HG03342 (cell line): ENCODE measurements around the gene MTRF1.

Source experiments
- ATAC-seq: cut with Tn5 transposase; IDR thresholded peaks from one replicate; pipeline ENCODE4 v1.9.1; 2021; ENCODE audit warnings: mild to moderate bottlenecking, moderate library complexity; ENCODE audit not compliant: unreplicated experiment

The MTRF1 gene

DNA sequence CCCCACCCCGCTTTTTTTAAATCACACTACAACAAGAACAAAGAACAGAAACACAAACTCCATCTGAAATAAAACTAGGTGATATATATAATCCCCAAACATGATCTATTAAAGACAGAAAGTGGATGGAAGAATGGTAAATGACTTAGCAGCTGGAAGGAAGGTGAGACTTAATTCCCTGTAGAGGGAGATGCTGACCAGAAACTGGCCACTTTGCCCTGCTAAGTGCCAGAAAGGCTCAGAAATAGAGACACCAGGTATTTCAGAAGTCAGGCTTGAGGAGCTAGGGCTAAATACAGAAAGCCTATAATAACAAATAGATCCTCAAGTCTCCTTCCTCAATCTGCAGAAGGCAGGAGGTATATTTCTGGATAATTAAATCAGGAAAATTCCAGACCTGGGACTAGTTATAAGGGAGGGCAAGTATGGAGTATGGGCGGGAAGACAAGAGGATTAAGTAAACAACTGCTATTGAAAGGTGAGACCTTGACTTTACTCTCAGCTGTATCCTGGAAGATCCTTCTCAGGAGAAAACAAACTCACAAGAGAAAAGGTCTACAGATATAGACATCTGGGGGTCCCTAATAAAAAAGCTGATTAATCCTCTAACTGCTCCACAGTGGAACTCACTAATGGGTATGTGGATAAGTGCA lies 32.2 kb downstream of the MTRF1 start:
- ATAC-seq: no peak

DNA sequence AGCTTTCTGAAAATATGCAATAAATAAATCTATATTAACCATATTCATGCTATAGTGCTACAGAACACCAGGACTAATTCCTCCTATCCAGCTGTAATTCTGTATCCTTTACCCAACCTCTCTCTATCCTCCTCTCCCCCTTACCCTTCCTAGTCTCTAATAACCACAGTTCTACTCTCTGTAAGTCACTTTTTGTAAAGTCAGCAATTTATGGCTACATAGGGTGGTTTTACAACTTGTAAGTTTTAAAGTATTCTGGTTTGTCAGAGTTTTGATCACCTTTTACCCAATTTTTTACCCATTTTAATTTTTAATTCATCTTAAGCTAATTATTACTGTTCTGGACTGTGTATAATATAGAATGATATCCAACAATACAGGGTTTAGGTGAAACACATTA lies 34.0 kb downstream of the MTRF1 start:
- ATAC-seq: no peak

DNA sequence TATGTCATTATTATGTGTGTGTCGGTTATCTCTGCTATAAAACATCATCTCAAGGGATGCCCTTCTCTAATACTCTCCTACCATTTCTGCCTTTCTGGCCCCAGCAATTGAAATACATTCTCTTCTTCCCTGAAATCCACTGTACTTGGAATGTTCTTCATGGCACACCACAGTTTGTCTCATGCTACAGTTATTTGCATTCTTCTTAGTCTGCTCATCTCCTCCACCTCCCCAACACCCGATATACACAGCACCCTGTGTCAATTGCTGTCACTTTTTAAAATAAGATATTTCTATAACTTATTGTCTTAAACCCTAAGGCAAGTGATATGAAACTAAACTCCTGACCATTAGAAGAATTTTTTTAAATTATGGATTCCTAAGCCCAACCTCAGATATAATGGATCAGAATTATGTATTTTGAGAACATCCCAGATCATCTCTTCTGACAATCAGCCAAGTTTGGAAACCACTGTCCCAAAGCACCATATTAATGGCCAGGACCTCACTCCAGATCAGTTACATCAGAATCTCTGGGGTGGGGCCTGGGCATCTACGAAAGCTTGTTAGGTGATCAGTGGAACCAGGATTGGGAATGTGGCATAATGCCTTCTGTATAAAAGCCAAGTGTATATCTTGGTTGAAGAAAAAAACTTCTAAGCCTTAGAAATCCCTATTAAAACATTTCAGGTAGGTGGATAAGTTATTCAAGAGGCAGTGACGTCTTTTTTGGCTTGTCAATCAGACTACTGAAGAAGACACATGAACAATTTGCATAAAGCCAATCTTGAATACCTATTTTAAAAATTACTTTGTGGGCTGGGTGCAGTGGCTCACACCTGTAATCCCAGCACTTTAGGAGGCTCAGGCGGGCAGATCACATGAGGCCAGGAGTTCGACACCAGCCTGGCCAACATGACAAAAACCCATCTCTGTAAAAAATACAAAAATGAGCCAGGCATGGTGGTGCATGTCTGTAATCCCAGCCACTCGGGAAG lies 39.0 kb downstream of the MTRF1 start:
- no peak for ATAC-seq

DNA sequence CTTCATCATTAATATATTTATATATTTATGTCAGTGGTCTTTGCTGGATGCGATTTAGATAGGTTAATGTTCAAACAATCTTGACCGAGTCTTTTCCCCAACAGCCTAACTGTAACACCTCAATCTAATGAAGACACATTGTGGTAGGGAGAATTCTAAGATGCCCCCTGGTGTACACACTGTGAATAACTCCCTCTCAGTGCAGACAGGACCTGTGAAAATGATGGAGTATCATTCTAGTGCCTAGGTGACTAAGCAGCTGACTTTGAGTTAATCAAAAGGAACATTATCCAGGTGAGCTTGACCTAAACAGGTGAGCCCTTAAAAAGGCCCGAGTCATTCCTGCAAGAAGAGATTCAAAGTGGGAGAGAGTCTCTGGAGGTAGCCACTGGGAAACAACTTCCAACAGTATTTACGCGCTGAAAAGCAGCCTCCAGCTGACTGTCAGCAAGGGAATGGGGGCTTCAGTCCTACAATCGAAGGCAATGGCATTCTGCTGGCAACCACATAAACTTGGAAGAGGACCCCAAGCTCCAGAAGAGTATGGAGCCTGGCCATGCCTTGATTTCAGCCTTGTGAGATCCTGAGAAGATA lies 41.0 kb downstream of the MTRF1 start:
- ATAC-seq: peak; percentile 77

DNA sequence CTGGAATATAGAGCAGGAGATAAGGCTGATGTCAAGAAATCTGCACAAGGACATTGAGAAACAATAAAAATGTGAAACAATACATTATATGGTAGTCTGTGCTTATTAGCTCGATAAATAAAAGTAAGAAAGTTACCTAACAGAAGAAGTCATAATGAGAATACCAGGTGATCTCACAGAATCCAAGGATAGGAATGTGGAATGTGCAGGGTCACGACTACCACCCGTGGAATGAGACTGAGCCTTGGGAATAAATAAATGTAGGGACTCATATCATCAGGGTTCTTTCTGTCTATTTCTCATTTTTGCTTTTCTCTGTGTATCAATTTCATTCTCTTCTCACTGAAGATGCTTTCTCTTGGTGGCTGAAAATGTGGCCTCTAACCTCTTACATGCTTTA lies 43.0 kb downstream of the MTRF1 start:
- no peak for ATAC-seq

DNA sequence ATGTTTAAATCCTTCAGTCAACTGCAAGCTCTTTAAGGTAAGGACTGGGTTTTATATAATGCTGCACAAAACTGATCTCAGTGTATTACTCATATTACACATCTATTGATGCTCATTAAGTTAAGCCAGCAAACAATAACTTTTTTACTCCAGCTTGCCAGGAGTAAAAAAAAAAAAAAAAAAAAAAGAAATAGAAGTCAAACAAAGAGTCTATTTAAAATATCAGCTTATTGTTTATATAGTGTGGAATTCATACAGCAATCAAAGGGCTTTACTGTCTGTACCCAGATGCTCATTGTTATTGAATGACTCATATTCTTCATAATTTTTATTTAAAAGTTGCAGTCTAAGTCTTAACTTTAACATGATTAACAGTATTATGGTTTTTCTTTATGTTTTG lies 47.2 kb downstream of the MTRF1 start:
- no peak for ATAC-seq

DNA sequence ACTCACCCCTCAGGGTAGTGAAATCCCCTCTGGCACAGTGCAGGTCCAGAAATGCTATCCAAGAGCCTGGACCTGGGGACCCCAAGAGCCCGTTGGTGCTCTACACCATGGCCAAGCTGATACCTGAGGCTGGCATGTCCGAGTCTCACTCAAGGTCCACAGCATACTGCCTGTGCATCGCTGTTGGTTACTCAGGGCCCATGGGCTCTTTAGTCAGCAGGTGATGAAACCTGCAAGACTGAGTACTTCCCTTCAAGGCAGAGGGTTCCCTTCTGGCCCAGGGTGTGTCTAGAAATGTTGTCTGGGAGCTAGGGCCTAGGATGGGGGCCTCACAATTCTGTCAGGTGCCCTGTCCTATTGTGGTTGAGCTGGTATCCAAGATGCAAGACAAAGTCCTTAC lies 49.5 kb downstream of the MTRF1 start:
- no peak for ATAC-seq

DNA sequence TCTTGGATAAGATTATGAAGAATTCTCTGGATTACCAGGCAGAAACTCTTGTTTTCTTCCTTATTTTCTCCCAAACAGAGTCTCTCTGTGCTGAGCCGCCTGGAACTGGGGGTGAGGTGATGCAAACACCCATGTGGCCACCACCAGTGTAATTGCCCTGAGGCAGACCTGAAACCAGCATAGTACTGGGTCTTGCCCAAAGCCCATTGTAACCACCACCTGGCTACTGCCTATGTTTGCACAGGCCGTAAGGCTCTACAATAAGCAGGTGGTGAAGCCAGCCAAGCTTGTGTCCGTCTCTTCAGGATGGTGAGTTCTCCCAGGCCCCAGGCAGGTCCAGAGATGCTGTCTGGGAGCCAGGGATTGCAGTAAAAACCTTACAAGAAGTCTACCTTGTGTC lies 50.1 kb downstream of the MTRF1 start:
- no peak for ATAC-seq

DNA sequence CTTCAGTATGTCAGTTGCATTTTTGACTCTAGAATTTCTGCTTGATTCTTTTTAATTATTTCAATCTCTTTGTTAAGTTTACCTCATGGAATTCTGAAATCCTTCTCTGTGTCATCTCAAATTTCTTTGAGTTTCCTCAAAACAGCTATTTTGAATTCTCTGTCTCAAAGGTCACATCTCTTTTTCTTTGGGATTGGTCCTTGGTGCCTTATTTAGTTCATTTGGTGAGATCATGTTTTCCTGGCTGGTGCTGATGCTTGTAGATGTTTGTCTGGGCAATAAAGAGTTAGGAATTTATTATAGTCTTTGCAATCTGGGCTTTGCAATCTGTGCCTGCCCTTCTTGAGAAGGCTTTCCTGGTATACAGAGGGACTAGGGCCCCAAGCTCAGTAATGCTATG lies 50.5 kb downstream of the MTRF1 start:
- ATAC-seq: no peak

DNA sequence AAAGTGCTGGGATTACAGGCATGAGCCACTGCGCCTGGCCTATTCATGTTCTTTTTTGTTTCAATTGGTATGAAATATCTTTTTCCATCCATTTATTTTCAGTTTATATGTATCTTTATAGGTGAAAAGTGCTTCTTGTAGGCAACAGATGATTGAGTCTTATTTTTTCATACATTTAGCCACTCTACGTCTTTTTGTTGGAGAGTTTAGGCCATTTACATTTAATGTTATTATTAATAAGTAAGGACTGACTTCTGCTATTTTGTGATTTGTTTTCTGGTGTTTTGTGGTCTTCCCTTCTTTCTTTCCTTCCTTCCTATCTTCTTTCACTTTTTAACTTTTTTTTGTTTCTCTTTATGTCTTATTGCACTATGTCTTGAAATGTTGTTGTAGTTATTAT lies 52.3 kb downstream of the MTRF1 start:
- no peak for ATAC-seq

DNA sequence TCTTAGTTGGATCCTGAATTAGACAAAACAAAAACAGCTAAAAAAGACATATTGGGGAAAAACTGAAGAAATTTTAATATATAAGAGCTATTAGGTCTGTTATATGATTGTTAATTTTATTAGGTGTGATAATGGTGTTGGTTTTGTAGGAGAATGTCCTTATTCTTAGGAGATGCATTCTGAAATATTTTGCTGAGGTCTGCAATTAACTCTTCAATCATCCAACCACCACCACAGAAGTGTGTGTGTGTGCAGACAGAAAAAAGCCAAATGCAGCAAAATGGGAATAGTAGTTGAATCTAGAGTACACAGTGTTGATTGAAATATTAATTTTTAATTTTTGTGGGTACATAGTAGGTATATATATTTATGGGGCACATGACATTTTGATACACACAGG lies 56.9 kb downstream of the MTRF1 start:
- no peak for ATAC-seq

DNA sequence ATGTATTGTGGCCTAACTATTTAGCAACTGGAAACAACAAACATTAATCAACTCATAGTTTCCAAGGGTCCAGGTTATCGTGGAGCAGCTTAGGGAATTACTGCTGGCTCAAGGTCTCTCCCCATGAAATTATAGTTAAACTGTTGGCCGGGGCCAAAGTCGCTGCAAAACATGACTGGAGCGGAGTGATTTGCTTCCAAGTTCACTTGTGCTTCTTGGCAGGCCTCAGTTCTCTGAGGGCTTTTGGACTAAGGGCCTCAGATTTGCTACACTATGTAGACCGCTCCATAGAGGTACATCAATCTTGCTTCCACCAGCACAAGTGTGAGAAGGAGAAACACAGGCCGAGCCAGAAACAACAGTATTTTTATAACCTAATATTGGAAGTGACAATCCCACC lies 59.6 kb downstream of the MTRF1 start:
- ATAC-seq: no peak

DNA sequence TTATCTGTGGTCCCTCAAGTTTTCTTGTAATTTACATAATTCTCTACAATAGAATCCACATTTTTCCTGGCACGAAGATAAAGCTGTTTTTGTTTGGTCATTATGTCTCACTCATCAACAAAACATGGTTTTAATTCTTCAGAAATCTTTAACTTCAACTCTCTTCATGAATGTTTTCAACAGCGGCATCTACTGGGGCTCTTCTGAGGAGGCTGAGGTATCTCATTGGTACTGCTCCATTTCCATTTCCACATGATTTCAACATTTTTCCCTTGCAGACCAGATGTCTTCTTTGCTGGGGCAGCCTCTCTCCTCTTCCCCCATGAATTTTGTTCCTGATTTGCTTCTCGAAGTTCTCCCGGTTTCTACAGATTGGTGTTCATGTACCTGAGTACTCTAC lies 63.2 kb downstream of the MTRF1 start:
- no peak for ATAC-seq

DNA sequence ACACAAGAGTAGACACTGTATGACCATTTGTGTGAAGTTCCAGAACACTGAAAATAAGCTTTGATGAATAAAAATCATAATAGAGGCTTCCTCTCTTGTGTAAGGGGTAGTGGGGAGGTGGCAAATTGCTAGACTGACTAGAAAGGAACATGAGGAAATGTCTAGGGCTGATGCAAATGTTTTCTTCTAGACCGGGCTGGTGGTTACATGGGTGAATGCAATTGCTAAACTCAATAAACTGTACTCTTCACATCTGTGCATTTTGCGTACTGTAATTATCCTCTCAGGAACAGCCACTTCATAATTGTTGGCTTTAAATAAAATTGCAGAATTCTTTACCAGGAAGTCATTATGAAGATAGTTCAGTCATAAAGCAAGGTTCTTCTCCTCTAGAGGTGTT lies 63.9 kb downstream of the MTRF1 start:
- ATAC-seq: peak; percentile 77

DNA sequence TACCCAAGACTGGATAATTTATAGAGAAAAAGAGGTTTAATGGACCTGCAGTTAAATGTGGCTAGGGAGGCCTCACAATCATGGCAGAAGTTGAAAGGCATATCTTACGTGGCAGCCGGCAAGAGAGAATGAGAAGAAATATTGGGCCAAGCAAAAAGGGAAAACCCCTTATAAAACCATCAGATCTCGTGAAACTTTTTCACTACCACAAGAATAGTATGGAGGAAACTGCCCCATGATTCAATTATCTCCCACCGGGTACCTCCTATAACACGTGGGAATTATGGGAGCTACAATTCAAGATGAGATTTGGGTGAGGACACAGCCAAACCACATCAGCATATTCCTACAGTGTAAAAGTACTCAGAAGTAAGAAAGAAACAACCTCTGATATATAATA lies 64.3 kb downstream of the MTRF1 start:
- ATAC-seq: no peak

DNA sequence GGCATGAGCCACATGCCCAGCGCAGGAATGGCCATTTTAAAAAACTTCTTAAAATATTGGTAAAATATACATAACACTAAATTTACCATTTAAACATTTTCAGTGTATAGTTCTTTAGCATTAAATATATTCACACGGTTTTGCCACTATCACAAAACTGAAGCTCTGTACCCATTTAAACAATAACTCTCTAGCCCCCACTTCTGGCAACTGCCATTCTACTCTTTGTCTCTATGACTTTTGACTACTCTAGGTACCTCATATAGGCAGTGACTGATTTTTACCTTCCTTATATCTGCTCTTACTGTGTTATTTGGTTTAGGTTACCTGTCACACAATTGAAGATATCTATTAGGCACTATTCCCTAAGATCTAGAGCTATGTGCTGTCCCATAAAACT lies 66.8 kb downstream of the MTRF1 start:
- no peak for ATAC-seq

DNA sequence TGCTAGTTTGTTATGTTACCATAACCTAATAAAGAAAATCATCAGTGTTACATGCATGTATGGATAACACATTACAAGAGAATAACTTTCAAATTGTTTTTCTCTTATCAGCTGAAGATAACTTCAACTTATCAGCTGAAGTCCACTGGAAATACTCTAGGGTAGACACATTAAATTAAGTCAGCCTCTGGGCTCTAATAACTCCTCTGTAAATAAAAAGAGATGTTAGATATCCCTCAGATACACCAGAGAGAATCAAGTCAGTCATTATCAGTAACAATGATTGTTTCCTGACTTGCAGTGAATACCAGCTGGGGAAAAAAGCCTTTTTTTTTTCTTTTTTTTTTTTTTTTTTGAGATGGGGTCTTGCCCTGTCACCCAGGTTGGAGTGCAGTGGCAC lies 67.4 kb downstream of the MTRF1 start:
- no peak for ATAC-seq

DNA sequence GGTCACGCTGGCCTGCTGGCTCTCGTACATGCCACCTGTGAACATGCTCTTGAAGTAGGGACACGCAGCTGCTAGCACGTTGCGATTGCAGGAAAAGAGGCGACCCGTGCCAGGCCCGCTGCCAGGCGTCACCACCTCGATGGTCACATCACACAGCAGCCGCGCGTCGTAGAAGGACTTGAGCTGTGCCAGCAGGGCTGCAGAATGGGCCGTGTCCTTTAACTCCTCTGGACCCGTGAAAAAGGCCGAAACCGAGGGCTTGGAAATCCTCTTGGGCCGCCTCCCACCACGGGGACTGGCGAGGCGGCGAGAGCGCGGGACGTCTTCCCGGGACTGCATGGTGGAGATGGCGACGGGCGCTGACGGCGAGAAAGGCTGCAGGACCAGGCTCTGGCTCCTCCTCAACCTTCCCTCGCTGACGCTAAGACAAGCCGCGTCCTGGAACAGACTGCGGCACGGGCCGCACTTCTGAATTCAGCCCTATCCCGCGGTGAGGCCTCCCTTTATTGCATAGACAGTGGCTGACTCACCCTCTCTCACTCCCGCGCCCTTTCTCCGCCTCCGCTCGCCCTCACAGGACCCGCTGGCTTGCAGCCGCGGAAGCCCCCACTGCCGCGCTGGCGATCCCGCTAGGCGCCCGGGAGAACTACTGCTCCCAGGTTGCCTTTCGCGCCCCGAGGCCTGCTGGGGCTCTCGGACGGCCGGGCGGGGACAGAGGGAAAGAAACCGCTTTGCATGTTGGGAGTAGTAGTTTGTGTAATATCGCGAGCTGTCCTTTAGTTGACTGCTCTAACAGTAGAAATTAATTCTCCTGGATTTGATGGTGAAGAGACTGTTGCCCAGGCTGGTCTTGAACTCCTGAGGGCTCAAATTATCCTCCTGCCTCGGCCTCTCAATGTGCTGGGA lies 69.2 kb downstream of the MTRF1 start, which contains the start of gene KBTBD7:
Gene KBTBD7 (minus strand): TSS at position 651 of the 906 bp plus-strand sequence. CDS start 312 bp downstream, at position 339.
- ATAC-seq: peak; percentile 97

DNA sequence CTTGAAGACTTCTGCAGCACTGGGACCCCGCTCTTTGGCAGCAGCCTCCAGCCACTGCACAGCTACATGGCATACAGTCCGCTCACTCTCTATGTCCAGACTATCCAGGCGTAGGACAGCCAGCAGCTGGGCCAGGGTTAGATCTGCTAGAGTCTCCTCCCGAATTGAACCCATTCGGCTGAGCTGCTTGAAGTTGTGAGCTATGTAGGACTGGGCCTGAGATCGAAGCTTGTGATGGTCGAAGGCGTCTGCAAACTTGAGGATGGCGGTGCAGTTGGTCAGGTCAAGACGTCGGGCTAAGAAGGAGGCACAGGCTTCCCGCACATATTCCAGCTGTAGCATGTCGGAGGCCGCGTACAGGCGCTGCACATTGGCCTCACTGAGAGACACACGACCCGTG lies 69.9 kb downstream of the MTRF1 start:
- no peak for ATAC-seq

DNA sequence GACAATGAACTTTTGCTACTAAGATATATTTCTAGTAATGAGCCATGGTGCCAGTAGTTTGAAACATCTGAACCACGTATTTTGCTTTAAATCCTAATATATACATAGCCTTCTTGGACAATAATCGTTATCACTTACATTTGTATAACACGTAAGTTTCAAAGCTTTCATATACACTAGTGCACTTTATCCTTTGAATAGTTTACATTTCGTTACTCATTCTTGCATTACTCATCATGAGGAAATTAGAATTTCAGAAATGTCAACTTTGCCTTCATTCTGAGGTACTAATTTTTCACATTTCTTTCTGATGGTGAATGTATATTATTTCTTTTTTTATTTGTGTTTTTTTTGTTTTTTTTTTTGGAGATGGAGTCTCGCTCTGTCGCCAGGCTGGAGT lies 74.8 kb downstream of the MTRF1 start:
- ATAC-seq: no peak

DNA sequence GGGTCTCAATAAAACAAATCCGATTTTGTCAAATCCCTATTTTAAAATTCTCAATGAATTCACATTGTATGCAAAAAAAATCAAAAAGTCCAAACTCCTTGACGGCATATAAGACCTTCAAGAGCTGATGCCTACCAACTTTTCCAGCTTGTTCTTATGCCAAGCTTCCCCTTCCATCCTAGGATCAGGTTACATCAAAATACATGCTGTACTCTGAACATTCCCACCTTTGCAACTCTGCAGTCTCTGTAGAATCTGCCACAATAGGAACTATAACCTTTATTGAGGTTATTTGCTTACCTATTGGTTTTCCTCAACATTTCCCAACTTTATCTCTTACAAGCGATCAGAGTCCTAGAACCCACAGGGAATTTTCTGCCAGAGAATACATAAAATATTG lies 76.9 kb downstream of the MTRF1 start:
- ATAC-seq: no peak
